H1 (cell line): Measurements from ENCODE around the gene MOGAT2. TPM values are rescaled to one million over a fixed set of nuclear protein-coding genes. Genes with fewer than 3 reads are reported as not detected.

Experiments used
- CTCF ChIA-PET: fragments of 300-600 bp; sonication (Branson Sonifier 250); formaldehyde crosslinking; loops from one replicate; lab custom pipeline; 2021; ENCODE audit not compliant: partially characterized antibody; lab: Charles Lee
- POLR2A ChIA-PET: fragments of 300-600 bp; sonication (Branson Sonifier 250); formaldehyde crosslinking; loops from one replicate; lab custom pipeline; 2021; ENCODE audit warnings: inconsistent platforms; ENCODE audit not compliant: partially characterized antibody; lab: Charles Lee
- DNase-seq, 2 experiments: peaks; one replicate each; pipeline versions ENCODE4 v3.0.0 to v3.0.0-alpha.2; 2010 to 2022; ENCODE audit warnings: low spot score in 2 of 2, low read depth in 1 of 2, mixed read lengths in 1 of 2
- FAIRE-seq: peaks from 2 replicates; lab custom pipeline; 2011; peaks lifted over from hg19 to GRCh38; lab: Jason Lieb, UNC
- H2AFZ ChIP-seq: 2 replicates; pipeline ENCODE4 v1.8.1; 2012; ENCODE audit warnings: low read length, inconsistent platforms
- H2AK5ac ChIP-seq: 2 replicates; pipeline ENCODE4 v1.6.1; 2013; ENCODE audit warnings: low read depth, low read length
- H2BK120ac ChIP-seq: replicated peaks from 2 replicates; pipeline ENCODE3; 2013; ENCODE audit warnings: low read depth, low read length, inconsistent platforms
- H2BK12ac ChIP-seq: 2 replicates; pipeline ENCODE4 v1.6.1; 2013; ENCODE audit warnings: low read depth, low read length
- H2BK15ac ChIP-seq: 2 replicates; pipeline ENCODE4 v1.6.1; 2013; ENCODE audit warnings: low read length
- H2BK20ac ChIP-seq: 2 replicates; pipeline ENCODE4 v1.6.1; 2013; ENCODE audit warnings: low read length
- H2BK5ac ChIP-seq: 2 replicates; pipeline ENCODE4 v1.6.1; 2013; ENCODE audit warnings: low read depth, low read length
- H3K14ac ChIP-seq: 2 replicates; pipeline ENCODE4 v1.6.1; 2013; ENCODE audit warnings: inconsistent platforms; ENCODE audit not compliant: insufficient read length
- H3K18ac ChIP-seq: 2 replicates; pipeline ENCODE4 v1.6.1; 2013; ENCODE audit warnings: low read length; ENCODE audit errors: extremely low read depth
- H3K23ac ChIP-seq: 2 replicates; pipeline ENCODE4 v1.6.1; 2013; ENCODE audit warnings: inconsistent platforms; ENCODE audit not compliant: insufficient read length
- H3K23me2 ChIP-seq: 2 replicates; pipeline ENCODE4 v1.6.1; 2013; ENCODE audit warnings: low read depth, low read length
- H3K27ac ChIP-seq: 2 replicates; pipeline ENCODE4 v1.6.1; 2011; ENCODE audit warnings: low read depth, low read length, inconsistent platforms
- H3K27me3 ChIP-seq, 4 experiments: replicated peaks in 1 of 4; 1 replicate in 1 of 4; 2 replicates in 3 of 4; pipeline versions ENCODE4 v1.6.1 to v1.8.1; 2011 to 2013; ENCODE audit warnings: low read length in 3 of 4, mild to moderate bottlenecking in 3 of 4, inconsistent platforms in 2 of 4, mixed read lengths in 2 of 4, moderate library complexity in 1 of 4; ENCODE audit not compliant: control insufficient read depth in 3 of 4, insufficient read depth in 3 of 4; ENCODE audit errors: extremely low read depth in 1 of 4
- H3K36me3 ChIP-seq, 4 experiments: 2 replicates each; pipeline versions ENCODE4 v1.6.1 to v1.8.1; 2011 to 2013; ENCODE audit warnings: mild to moderate bottlenecking in 4 of 4, low read length in 3 of 4, moderate library complexity in 2 of 4, control low read depth in 1 of 4, inconsistent platforms in 1 of 4; ENCODE audit not compliant: insufficient read depth in 4 of 4, control insufficient read depth in 2 of 4
- H3K4ac ChIP-seq: replicated peaks from 2 replicates; pipeline ENCODE3; 2013; ENCODE audit warnings: low read length, low read depth, mixed read lengths, inconsistent platforms; ENCODE audit not compliant: insufficient read length
- H3K4me1 ChIP-seq, 4 experiments: replicated peaks in 1 of 4; 1 replicate in 1 of 4; 2 replicates in 3 of 4; pipeline versions ENCODE4 v1.6.1 to v1.8.1; 2011 to 2013; ENCODE audit warnings: low read length in 3 of 4, inconsistent platforms in 2 of 4, mixed read lengths in 1 of 4; ENCODE audit not compliant: insufficient read depth in 4 of 4, control insufficient read depth in 3 of 4
- H3K4me2 ChIP-seq, 2 experiments: 2 replicates each; pipeline versions ENCODE4 v1.6.1 to v1.8.1; 2011 to 2013; ENCODE audit warnings: low read depth in 2 of 2, low read length in 2 of 2, control low read depth in 1 of 2, inconsistent platforms in 1 of 2, mild to moderate bottlenecking in 1 of 2; ENCODE audit not compliant: insufficient read depth in 1 of 2
- H3K4me3 ChIP-seq, 4 experiments: fragments of 200-600, 300-600 bp in 1 of 4; sonication (generic), shearing (Covaris generic), sonication (Bioruptor Twin) in 1 of 4; 2 replicates each; pipeline versions ENCODE4 v1.5.1 to v1.8.1; 2011 to 2016; ENCODE audit warnings: low read length in 4 of 4, low read depth in 3 of 4, control low read depth in 2 of 4, inconsistent platforms in 2 of 4, mild to moderate bottlenecking in 2 of 4, mixed read lengths in 1 of 4, moderate library complexity in 1 of 4; ENCODE audit not compliant: insufficient read depth in 2 of 4; ENCODE audit errors: extremely low read depth in 1 of 4
- H3K56ac ChIP-seq: replicated peaks from 2 replicates; pipeline ENCODE3; 2013; ENCODE audit warnings: low read depth, mild to moderate bottlenecking, mixed read lengths, low read length, inconsistent platforms; ENCODE audit not compliant: insufficient read length
- H3K79me1 ChIP-seq: 2 replicates; pipeline ENCODE4 v1.6.1; 2013; ENCODE audit warnings: low read depth, low read length, control low read depth
- H3K79me2 ChIP-seq, 2 experiments: 2 replicates each; pipeline versions ENCODE4 v1.6.1 to v1.8.1; 2012 to 2013; ENCODE audit warnings: low read length in 2 of 2, mild to moderate bottlenecking in 2 of 2, inconsistent platforms in 1 of 2; ENCODE audit not compliant: insufficient read depth in 2 of 2, control insufficient read depth in 1 of 2
- H3K9ac ChIP-seq, 4 experiments: replicated peaks in 1 of 4; 1 replicate in 1 of 4; 2 replicates in 3 of 4; pipeline versions ENCODE4 v1.6.1 to v1.8.1; 2011 to 2013; ENCODE audit warnings: low read depth in 3 of 4, low read length in 3 of 4, control low read depth in 2 of 4, mild to moderate bottlenecking in 2 of 4, moderate library complexity in 2 of 4, inconsistent platforms in 1 of 4; ENCODE audit errors: extremely low read depth in 1 of 4
- H3K9me3 ChIP-seq, 2 experiments: 2 replicates each; pipeline versions ENCODE4 v1.6.1 to v1.8.1; 2012 to 2013; ENCODE audit warnings: mild to moderate bottlenecking in 2 of 2, moderate library complexity in 2 of 2, control low read depth in 1 of 2, inconsistent platforms in 1 of 2, low read depth in 1 of 2, low read length in 1 of 2, mixed read lengths in 1 of 2; ENCODE audit not compliant: insufficient read depth in 2 of 2
- H4K20me1 ChIP-seq, 2 experiments: replicated peaks in 1 of 2; 2 replicates each; pipeline versions ENCODE3 to v1.8.1; 2011 to 2013; ENCODE audit warnings: inconsistent platforms in 2 of 2, low read length in 2 of 2, mild to moderate bottlenecking in 1 of 2; ENCODE audit not compliant: insufficient read depth in 2 of 2, control insufficient read depth in 1 of 2
- H4K5ac ChIP-seq: 2 replicates; pipeline ENCODE4 v1.6.1; 2013; ENCODE audit warnings: low read length, low read depth, mixed read lengths, inconsistent platforms; ENCODE audit not compliant: insufficient read length
- H4K8ac ChIP-seq: 2 replicates; pipeline ENCODE4 v1.8.0; 2013; ENCODE audit warnings: mild to moderate bottlenecking, moderate library complexity, low read length, inconsistent platforms; ENCODE audit not compliant: insufficient read depth; ENCODE audit errors: extremely low read depth
- H4K91ac ChIP-seq: replicated peaks from 2 replicates; pipeline ENCODE3; 2013; ENCODE audit warnings: low read length, mixed read lengths, inconsistent platforms; ENCODE audit not compliant: insufficient read length
- RAD21 ChIP-seq, 2 experiments: IDR thresholded peaks in 1 of 2; conservative IDR thresholded peaks in 1 of 2; 2 replicates each; pipeline ENCODE4 v1.6.1; 2011; ENCODE audit warnings: low read depth in 2 of 2, low read length in 2 of 2, improper control_type of control experiment in 1 of 2, inconsistent platforms in 1 of 2, mild to moderate bottlenecking in 1 of 2, moderate library complexity in 1 of 2
- RNF2 ChIP-seq: fragments of 200-900, 300-1000 bp; sonication (generic); IDR thresholded peaks from 2 replicates; pipeline ENCODE4 v1.7.1; 2016; ENCODE audit warnings: borderline replicate concordance, low read depth, mild to moderate bottlenecking, antibody characterized with exemption, low read length; ENCODE audit not compliant: poor library complexity, severe bottlenecking; ENCODE audit errors: missing control alignments
- WGBS, 2 experiments: shearing (Covaris generic) in 1 of 2; methylation state at CpG; one replicate each; pipeline versions ENCODE4 v1.1.6 to v1.1.7; 2013 to 2015; ENCODE audit warnings: low lambda C conversion rate in 2 of 2, mixed read lengths in 2 of 2, inconsistent platforms in 1 of 2, low coverage in 1 of 2, missing lambda C conversion rate in 1 of 2; ENCODE audit not compliant: insufficient replicate concordance in 2 of 2, insufficient coverage in 1 of 2, insufficient read length in 1 of 2; ENCODE audit errors: extremely low coverage in 1 of 2, missing lambda C conversion rate in 1 of 2; 5-methylcytosine and 5-hydroxymethylcytosine counted together
- polyA plus RNA-seq, 7 experiments: library from polyadenylated mRNA; depleted of rRNA in 3 of 7; stranded (reverse) in 5 of 7; unstranded in 2 of 7; fragments of >200 nt in 5 of 7; fragments of 200-250 nt in 2 of 7; gene quantifications; 1 replicate in 5 of 7; 2 replicates in 1 of 7; 4 replicates in 1 of 7; pipeline versions ENCODE4 v1.2.1 to v1.2.3, GENCODE V29; 2011 to 2013; ENCODE audit warnings: missing spikeins in 2 of 7, mixed read lengths in 2 of 7
- total RNA-seq: library from RNA; stranded (reverse); fragmentation: NEBNext Ultra II Directional; extraction: Animal tissue kit (Norgen Biotek cat#: 25700); gene quantifications from 2 replicates; pipeline ENCODE4 v1.2.1, GENCODE V29; 2021

MOGAT2 gene
- total and polyA plus RNA-seq, 2 of the 8 experiments (the other 6 are each of a cell fraction or from before 2014, with no cell fraction given), result not detected

DNA sequence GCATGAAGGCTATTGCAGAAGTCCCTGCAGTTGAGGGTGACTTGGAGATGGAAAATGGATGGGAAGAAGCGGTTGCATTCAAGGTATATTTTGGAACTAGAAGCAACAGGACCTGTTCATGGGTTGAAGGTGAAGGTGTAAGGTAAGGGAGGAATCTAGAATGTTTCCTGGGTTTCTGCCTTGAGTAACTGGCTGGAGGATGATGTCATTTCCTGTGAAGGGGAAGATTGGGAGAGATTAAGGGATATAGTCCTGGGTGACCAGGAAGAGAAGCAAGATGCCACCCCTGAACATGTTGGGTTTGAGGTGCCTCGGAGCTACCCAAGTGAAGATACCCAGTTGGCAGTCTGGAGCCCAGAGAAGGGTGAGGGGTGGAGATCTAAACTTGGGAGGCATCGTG is 12.1 kb upstream of the MOGAT2 start:
- Histone ChIP-seq H4K8ac (no peak overlapping the region), H2AFZ (no peak overlapping the region), H2BK20ac (no peak overlapping the region), H3K79me1 (no peaks in the 10 kb centered on the region), H3K56ac (no peak overlapping the region), H3K4me3 (no peak overlapping the region), H3K9me3 (peaks cover 0 to 3% of the 10 kb centered on the region in 2 experiments; a peak in 1 of 4 replicates), H4K20me1 (no peaks in the 10 kb centered on the region), H3K79me2 (no peaks in the 10 kb centered on the region), H2BK5ac (no peak overlapping the region), H2BK15ac (no peak overlapping the region), H4K5ac (no peak overlapping the region), H3K14ac (no peak overlapping the region), H3K4ac (no peak overlapping the region), H4K91ac (no peak overlapping the region), H3K27me3 (no peaks in the 10 kb centered on the region; a peak in 1 of 7 replicates), H2BK120ac (no peak overlapping the region), H3K23me2 (no peaks in the 10 kb centered on the region; the same call in 1 of the 2 replicates), H3K9ac (no peak overlapping the region), H3K4me2 (no peak overlapping the region), H2BK12ac (no peak overlapping the region), H3K36me3 (no peaks in the 10 kb centered on the region), H3K23ac (no peak overlapping the region), H2AK5ac (no peak overlapping the region), H3K18ac (no peak overlapping the region), H3K4me1 (no peaks in the 10 kb centered on the region), H3K27ac (no peak overlapping the region)
- no peak for TF ChIP-seq RAD21 (IDR thresholded peaks at IDR 0.05 in 1 of 2, conservative IDR thresholded peaks at IDR 0.05 in 1 of 2; ENCODE audit: low read depth in 2 of 2, low read length in 2 of 2)
- TF ChIP-seq RNF2, result no peak
- ChIA-PET CTCF (interaction anchor here (0.6 to 3.4 kb wide), 44 partner anchors 7 to 624 kb away, joined by 3 to 18 read pairs (median 4); partner anchors contain the start of gene MAP6), POLR2A (interaction anchor here (1.2 kb wide), 1 partner anchor 9 kb away, joined by 4 read pairs; no protein-coding TSS in a partner anchor)
- FAIRE-seq (no peak), DNase-seq (no peak)
- 86% methylated on average over 3 of the region's 3 CpGs; no CpG with 5 or more reads in 1 of the 2 experiments for WGBS, 2 experiments
